Epithelial cell of alveolus of lung (primary cell): ENCODE results near the gene EIF2B5. TPM values are rescaled to one million over a fixed set of nuclear protein-coding genes. Genes with fewer than 3 reads are reported as not detected.

Experiments
- total RNA-seq: library from RNA; depleted of rRNA; stranded (reverse); fragments of >200 nt; gene quantifications from 2 replicates; pipeline ENCODE4 v1.2.1, GENCODE V29; 2015

Gene EIF2B5
- total RNA-seq, result 30.0 and 30.5 TPM in 2 replicates

DNA sequence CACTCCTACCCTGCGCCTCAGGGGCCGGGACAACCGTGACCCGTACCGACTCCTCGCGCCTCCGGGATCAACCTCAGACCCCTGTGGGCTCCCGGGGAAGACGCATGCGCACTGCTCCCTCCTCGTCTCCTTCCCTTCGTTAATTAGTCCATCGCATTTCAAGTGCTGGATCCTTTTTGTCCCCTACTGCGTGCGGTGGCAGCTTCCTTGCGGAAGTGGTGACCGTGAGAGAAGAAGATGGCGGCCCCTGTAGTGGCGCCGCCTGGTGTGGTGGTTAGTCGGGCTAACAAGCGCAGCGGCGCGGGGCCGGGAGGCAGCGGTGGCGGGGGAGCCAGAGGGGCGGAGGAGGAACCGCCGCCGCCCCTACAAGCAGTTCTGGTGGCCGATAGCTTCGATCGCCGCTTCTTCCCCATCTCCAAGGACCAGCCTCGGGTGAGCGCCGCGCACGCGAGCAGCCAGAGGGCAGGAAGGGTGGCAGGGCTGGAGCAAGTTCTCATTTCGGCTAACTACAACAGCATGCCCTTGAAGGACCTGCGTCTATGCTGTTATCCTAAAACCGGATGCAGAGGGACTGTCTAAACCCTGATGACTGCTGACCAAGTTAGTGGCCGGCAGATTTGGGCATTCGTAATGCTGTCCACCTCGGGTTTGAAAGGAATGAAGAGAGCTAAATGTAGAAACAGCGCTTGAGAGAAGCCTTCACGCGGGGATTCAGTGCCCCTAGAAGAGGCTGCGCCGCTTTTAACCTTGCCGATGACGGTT is at the start of gene EIF2B5:
EIF2B5 (plus strand) TSS at position 210 of the 762 bp plus-strand sequence; CDS start at position 238, 28 bp downstream.

DNA sequence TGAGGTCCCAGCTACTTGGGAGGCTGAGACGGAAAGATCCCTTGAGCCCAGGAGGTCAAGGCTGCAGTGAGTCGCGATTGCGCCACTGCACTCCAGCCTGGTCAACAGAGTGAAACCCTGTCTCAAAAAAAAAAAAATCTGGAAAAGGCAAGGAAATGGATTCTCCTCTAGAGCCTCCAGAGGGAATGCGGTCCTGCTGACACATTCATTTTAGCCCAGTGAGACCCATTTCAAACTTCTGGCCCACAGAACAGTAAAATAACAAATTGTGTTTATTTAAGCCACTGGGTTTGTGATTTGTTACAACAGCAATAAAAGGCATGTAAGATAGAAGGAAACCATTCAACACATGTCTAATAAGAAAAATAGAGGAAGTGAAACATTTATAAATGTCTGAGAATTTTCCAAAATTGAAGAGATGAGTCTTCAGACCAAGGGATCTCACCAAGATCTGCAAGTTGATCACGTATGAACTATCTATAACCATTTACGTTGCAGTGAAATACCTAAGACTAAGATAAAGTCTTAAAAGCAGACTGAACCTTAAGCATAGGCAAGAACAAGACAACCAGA is 38.3 kb upstream of the EIF2B5 start, which contains the start of gene HTR3E:
HTR3E (plus strand) TSS at position 254 of the 573 bp plus-strand sequence. CDS start 466 bp downstream, outside the sequence.

DNA sequence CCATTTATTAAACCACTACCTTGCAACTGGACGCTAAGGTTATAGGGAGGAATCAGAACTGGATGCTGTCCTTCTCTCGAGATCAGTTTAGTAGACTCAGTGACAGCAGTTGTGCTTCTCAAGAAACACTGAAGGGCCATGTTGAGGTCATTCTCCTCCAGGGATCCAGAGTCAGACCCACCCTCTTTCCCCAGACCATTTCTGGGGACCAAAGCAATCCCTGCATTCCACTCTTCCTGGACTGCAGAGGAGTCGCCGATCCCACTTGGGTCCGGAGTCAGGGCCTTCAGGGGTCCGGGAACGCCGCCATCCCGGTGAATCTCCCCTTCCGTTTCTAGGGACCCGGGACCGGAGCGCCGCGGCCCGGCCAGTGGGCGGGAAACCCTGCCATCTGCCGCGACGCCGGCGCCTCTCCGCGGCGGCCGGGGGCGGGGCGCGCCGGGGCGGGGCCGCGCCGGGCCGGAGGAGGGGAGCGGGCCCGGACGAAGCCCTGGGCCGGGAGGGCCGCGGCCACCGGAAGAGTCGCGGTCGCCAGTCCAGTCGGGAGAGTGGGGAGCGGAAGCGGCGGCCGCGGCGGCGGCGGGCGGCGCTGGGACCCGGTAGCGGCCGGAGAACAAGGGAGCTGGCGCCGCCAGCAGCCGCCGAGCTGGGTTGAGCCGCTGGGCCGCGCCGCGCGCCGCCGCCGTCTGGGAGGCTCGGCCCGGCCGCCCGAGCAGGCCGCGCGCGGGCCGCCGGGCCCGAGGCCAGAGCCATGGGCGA is 19.9 kb downstream of the EIF2B5 start, which contains the start of gene DVL3:
DVL3 (plus strand) TSS at position 493 of the 759 bp plus-strand sequence; CDS start at position 752, 259 bp downstream.

DNA sequence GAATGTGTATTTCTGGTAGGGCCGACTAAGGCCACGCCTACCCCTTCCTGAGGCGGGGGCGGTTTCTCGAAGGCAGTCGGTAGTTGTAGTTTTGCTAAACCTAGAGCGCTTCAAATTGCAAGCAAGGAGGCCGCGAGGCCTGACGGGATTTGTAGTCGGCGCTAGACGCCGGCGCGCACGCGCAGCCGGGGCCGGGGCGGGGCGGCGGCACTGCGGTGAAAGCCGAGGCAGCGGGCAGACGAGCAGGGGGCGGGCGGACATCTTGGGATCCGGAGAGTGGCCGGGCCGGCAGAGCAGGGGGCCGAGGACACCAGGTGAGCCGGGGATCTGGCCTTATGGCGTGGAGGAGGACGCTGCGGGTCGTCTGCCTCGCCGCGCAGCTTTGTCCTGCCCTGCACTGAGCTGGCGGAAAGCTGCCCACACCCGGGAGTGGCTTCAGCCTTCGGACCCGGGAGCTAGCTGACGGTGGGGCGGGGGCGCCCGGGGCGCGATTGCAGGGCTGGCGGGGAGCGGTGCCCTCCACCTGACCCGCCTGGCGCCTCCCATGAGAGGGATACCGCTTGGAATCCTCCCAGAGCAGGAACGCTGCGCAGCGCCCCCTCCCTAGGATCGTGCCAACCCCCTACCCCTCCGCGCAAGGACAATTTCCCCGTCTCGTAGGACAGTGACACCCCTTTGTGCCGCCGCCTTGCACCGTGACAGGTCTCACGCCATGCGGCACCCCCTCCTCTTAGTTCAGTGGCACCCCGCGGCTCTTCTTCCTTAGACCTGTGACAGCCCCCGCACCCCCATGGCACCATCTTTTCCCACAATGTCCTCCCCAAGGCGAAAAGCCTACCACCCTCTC is 39.7 kb downstream of the EIF2B5 start, which contains the start of gene AP2M1:
AP2M1 (plus strand) TSS at position 210 of the 847 bp plus-strand sequence. CDS start 2,139 bp downstream, outside the sequence.

DNA sequence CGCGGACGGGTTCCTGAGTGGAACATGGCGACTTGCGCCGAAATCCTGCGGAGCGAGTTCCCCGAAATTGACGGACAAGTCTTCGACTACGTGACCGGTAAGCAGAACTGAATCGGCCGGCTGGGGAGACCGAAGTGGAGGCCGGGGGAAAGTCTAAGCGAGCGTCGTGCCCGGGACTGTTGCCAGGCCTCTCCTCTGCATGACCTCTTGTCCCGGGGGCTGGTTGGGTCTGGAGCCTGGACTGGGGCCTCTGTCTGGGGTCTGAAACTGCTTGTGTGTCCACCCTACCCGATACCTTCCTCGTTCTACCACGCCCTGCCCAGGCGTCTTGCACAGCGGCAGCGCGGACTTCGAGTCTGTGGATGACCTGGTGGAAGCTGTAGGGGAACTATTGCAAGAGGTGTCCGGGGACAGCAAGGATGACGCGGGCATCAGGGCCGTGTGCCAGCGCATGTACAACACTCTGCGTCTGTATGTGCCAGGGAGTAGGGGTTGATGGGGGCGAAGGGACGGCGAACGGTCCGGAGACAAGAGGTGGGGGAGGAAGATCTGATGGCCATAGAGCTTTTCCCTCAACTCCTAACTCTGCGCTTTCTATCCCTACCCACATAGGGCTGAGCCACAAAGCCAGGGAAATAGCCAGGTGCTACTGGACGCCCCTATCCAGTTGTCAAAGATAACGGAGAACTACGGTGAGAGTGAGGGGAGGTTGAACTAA is 51.2 kb downstream of the EIF2B5 start, which contains the start of gene ABCF3:
ABCF3 (plus strand) TSS at position 16 of the 718 bp plus-strand sequence; CDS start at position 25, 9 bp downstream.

Other genes starting within 250 kb of the EIF2B5 start
- gene ABCC5, start 117.5 kb upstream of the EIF2B5 start, total RNA-seq, result 6.1 and 9.7 TPM in 2 replicates
- not detected in 2 replicates for gene HTR3D, start 103.6 kb upstream of the EIF2B5 start, total RNA-seq
- not detected in 2 replicates for gene HTR3C, start 82.3 kb upstream of the EIF2B5 start, total RNA-seq
- not detected in 2 replicates for gene HTR3E, start 38.3 kb upstream of the EIF2B5 start, total RNA-seq
- gene DVL3, start 20.0 kb downstream of the EIF2B5 start, total RNA-seq, result 34.3 and 63.8 TPM in 2 replicates
- 351 and 478 TPM in 2 replicates for gene AP2M1, start 39.5 kb downstream of the EIF2B5 start, total RNA-seq
- 41.2 and 43.2 TPM in 2 replicates for gene ABCF3, start 50.8 kb downstream of the EIF2B5 start, total RNA-seq
- not detected in 2 replicates for gene VWA5B2, start 94.2 kb downstream of the EIF2B5 start, total RNA-seq
- gene ALG3, start 113.6 kb downstream of the EIF2B5 start, total RNA-seq, result 66.1 and 94.1 TPM in 2 replicates
- gene EEF1AKMT4, start 114.3 kb downstream of the EIF2B5 start, total RNA-seq, result 5.7 and 8.1 TPM in 2 replicates
- gene CAMK2N2, start 126.2 kb downstream of the EIF2B5 start, total RNA-seq, result 0.39 TPM in 1 of 2 replicates, not detected in the other
- gene ECE2, start 140.7 kb downstream of the EIF2B5 start, total RNA-seq, result not detected in 2 replicates
- gene PSMD2, start 163.9 kb downstream of the EIF2B5 start, total RNA-seq, result 189 and 548 TPM in 2 replicates
- 242 and 310 TPM in 2 replicates for gene EIF4G1, start 179.2 kb downstream of the EIF2B5 start, total RNA-seq
- gene FAM131A, start 202.2 kb downstream of the EIF2B5 start, total RNA-seq, result 17.3 and 35.3 TPM in 2 replicates
- 1.7 and 6.5 TPM in 2 replicates for gene CLCN2, start 226.2 kb downstream of the EIF2B5 start, total RNA-seq
- 75.5 and 110 TPM in 2 replicates for gene POLR2H, start 226.4 kb downstream of the EIF2B5 start, total RNA-seq
- 0.39 and 0.56 TPM in 2 replicates for gene THPO, start 242.8 kb downstream of the EIF2B5 start, total RNA-seq
- 0.52 and 18.3 TPM in 2 replicates for gene CHRD, start 244.7 kb downstream of the EIF2B5 start, total RNA-seq